ENCODE data around the gene CUL7.

The CUL7 gene

DNA sequence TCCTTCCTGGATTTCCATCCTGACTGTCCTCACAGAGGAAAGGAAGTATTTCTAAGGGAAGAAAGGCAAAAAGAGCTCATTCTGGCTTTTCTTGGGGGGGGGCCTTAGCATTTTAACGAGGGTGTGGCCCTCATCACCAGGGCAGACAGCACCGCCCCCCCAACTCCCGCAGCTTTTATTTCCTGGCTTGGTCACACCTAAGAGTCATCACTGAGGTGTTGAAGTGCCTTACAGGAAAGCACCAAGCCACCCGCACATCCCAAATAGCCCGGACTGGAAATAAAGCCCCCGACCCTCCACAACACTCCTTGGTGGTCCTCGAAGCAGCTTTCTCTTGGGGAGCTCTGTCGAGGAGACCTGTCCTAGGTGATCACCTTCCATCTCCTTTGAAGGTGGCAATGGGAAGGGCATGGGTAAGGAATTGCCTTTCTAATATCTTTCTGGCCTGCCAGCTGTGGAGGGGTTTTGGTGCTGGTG, 23.7 kb upstream of the CUL7 start:
- no peak for DNase-seq (ENCODE audit: low read depth in 3 of 3)

DNA sequence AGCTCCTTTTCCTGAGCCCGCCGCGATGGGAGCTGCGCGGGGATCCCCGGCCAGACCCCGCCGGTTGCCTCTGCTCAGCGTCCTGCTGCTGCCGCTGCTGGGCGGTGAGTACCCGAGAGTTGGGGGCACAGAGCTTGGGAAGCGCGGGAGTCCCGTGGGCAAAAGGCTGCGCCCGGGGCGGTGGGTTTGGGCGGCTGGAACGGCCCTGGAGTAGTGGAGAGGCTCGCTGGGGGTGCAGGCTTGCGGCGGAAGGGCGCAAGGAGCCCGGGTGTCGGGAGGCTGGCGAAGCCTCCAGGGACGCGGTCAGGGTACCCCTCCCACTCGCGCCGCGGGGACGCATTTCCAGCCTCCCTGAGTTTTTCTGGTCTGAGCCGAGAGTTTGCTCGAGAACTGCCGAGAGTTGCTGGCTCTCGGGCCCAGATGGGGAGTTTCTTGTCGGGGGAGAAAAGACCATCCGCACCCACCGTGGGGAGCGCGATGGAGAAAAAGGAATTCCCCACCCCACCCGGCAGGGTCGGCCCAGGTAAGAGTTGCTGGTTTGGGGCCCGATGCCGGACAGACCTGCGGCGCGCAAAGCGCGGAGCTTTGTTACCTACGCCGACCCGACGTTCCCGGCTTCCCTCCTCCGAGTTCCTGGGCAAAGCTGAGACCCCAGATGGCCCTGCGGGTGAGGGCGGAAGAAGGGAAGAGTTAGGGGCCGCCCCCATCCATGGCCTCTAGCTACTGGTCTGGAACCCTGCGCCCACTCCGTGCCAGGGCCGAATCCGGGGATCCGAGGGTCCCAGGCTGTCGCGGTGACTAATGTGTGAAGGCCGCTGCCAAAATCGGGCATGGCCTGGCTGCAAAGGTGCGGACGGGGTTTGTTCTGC, 23.0 kb upstream of the CUL7 start:
- DNase-seq (ENCODE audit: low read depth in 3 of 3) = no peak

DNA sequence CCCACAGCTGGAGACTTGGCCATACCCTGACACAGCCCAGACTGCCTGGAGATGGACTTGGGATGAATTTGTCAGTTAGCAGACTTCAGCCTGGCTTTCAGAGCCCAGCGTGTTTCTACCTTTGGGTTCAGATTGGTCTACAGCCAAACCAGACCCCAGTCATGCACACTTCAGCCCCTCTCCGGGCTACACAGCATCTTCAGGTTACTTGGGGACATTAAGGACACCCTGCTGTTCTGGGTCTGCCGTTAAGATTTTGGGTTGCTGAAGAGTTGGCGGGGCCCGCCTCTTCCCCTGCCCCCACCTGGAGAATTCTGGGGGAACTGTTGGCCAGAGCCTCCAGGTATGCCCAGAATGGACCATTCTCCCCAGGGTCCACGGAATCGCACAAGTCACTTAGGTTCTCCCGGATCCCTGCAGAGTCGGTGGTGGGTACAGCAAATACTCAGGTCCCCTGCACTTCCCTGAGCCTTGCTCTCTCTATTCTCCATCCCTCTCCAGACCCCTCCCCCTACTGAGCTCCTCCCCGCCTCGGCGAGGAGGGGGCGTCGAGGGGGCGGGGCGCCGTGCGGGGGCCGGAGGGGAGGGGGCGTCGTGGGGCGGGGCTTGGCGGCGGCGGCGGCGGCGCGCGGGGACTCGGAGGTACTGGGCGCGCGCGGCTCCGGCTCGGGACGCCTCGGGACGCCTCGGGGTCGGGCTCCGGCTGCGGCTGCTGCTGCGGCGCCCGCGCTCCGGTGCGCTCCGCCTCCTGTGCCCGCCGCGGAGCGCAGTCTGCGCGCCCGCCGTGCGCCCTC, 22.2 kb upstream of the CUL7 start, which contains the start of gene PTK7:
PTK7 (plus strand) TSS at position 645 of the 794 bp plus-strand sequence. CDS start 175 bp downstream, outside the sequence.
- peak in 1 of 3 donors; percentile 36 for DNase-seq (ENCODE audit: low read depth in 3 of 3)

DNA sequence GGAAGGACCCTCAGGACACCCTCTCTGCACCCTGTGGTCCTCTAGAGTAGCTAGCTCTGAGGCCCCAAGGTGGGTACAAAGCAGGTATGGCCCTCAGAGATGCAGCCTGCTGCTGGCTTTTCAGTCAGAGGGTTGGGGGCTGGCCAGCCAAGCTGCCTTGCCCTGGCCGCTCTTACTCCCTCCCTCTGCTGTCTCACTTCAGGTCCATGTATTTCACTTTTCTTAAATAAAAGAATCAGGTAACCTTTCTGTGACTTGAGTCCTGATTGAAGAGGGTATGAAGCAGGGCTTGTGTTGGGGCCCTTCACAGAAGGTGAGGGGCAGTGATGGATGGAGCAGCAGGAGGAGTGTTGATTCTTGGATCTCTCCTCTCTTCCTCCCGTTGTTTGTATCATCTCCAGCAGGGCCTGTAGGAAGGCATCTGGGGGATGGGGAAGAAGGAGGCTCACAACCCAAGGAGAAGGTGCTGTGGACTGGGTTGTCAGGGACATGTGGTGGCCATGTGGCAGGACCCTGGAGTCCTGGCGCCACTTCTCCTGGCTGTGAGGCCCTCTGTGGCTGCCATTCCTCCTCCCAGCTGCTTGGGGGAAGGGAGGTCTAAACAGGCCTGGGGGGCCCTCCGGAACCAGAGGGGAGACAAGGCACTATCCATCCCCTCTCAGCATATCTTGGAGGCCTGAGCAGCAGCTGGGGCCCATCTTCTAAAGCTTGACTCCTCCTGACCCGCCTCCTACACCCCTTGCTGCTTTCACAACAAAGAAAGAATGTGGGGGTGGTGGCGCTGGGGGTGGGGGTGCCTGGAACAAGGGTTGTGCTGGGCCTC, 21.4 kb upstream of the CUL7 start:
- no peak for DNase-seq (ENCODE audit: low read depth in 3 of 3)

DNA sequence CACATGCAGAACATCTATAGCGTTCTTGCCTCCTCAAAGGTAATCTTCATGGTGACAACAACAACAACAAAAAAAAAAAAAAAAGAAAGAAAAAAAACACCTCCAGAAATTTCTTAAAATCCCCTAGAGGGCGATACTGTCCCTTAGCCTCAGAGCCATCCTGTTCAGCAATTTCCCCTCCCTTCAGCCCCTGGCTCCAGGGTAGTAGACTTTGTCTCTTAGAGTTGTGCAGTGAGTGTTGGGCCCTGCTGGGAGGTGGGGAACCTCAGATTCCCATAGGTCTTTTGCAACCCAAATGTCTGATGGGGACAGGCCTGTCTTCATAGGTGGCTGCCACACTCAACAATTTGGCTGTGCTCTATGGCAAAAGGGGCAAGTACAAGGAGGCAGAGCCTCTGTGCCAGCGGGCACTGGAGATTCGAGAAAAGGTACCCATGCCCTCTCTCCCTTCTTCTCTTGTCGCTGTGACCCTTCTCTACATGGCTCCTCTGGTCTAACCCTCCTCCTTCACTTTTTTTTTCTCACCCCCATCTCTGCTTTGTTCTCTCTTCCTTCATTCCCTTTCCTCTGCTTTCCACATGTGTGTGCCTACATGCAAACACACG, 16.5 kb upstream of the CUL7 start:
- no peak for DNase-seq (ENCODE audit: low read depth in 3 of 3)

DNA sequence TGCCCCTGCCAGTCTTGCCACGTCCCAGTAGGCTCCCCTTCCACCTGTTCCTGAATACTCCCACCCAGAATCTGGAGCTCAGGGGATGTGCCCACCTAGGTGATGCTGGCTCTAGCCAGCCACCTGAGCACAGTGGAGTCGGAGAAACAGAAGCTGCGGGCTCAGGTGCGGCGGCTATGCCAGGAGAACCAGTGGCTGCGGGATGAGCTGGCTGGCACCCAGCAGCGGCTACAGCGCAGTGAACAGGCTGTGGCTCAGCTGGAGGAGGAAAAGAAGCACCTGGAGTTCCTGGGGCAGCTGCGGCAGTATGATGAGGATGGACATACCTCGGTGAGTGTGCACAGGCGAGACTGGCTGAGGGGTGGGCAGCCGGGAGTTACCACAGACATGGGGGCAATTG, 9.2 kb upstream of the CUL7 start:
- DNase-seq (ENCODE audit: low read depth in 3 of 3) = no peak

DNA sequence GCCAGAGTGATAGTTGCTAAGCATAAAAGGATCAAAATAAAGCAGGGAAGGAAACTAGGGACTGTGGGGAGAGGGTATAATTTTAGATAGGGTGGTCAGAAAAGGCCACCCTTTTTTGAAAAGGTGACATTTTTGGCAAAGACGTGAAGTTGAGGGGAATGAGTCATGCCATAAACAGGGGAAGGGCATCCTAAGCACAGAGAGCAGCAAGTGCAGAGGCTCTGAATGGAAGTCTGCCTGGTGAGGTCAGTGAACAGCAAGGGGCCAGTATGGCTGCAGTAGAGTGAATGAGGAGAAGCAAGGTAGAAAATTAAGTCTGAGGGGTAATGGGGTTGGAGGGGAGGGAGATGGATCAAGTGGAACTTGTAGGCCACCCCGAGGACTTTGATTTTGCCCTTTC, 8.2 kb upstream of the CUL7 start:
- no peak for DNase-seq (ENCODE audit: low read depth in 3 of 3)

DNA sequence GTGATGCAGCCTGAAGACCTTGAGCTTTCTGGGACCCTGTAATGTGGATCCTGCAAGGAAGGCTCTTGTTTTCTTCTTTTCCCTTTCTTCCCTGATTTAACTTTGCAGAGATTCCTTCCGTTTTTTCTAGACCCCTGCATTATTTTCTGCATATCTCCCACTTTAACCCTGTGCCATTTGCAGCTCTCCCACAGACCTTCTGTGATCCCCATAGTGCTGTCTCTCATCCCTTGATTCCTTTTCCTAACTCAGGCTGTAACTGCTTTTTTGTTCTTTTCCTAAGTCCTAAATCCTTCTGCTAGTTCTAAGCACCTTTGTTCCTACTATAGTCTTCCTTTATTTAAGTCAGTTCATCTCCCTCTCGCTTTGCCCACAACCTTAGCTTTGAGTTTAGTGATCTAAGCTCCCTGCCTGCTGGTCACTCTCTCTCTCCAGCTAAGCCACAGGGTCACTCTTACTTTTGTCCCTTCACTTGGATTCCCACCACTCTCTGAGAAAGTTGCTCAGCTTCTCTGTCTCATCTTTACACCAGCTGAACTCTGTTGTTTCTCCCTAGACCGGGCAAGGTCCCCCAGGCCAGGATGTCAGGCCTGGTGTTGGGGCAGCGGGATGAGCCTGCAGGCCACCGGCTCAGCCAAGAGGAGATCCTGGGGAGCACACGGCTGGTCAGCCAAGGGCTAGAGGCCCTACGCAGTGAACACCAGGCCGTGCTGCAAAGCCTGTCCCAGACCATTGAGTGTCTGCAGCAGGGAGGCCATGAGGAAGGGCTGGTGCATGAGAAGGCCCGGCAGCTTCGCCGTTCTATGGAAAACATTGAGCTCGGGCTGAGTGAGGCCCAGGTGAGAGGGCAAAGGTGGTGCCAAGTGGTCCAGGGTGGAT, 7.3 kb upstream of the CUL7 start:
- no peak for DNase-seq (ENCODE audit: low read depth in 3 of 3)

DNA sequence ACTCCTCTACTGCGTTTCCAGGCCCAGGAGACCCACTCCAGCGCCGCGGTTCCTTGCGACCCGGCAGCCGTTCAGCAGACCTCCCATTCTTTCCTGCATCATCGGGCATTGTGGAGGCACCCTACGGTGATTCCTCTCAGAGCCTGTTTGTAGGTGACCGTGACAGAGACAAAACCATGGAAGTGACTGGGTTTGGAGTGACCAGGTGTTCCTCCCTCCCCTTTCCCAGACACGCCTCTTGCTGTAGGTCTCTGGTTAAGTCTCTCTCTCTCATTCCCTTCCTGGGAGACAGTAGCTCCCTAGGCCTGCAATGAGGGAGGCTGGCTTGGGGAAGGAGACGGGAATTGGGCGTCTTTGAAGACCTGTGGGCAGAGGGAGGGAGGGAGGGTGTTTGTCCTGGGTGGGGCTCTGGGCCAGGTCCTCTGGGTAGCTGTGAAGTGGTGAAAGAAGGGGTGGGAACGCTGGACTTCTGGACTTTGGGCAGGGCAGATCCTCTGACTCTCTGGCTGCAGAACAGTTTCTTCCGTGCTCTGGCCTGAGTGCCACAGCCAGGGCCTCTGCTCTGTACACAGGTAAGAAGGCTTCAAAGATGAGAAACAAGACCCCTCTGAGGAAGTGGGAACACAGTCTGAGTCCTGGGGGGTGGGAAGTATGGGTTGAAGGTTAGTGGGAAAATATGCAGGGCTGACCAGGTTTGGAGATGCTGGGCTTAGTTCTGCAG, 6.5 kb upstream of the CUL7 start:
- DNase-seq (ENCODE audit: low read depth in 3 of 3) = no peak

DNA sequence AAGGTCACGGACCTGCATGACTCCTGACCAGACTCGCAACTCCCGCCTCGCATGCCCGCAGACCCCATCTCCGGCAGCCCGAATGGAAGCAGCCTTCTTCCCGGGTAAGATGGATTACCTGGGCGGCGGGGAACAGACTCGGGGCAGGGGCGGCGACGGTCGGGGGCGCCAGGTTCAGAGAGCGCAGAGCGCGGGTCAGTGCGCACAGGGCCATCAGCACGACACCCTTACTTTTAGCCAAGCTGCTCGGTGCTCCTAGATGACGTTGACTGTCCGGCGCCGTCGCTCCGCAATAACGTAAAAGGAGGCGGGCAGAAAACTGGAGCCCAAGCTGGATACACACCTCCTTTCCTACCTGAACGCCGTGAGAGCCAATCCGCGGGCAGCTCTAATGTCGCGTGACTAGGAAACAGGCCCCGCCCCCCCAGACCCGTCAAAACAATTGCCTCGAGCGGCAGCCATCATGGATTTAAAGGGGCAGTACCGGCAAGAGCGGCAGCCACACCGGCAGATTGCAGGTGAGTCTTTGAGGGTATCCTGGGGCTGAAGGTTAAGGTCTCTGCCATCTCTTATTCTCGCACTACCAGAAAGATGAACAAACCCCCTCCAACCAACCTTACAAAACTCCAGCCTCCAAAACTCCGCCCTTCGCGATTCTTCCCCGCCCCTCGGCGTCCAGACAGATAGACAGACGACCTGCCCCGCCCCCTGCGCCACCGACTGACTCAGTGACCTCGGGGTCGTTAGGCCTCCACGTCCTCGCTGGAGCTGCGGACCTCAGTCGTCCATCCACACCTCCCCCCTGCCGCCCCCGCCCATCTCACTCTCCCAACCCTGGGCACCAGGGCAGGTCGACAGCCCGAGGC, 5.8 kb upstream of the CUL7 start, which contains the start of the genes KLC4 and MRPL2:
KLC4 (plus strand) TSS at position 464 of the 866 bp plus-strand sequence. CDS start 1,705 bp downstream, outside the sequence.
MRPL2 (minus strand) TSS at position 267 of the 866 bp plus-strand sequence; CDS start at position 214, 53 bp downstream.
- DNase-seq (ENCODE audit: low read depth in 3 of 3) = peak; percentile 96

DNA sequence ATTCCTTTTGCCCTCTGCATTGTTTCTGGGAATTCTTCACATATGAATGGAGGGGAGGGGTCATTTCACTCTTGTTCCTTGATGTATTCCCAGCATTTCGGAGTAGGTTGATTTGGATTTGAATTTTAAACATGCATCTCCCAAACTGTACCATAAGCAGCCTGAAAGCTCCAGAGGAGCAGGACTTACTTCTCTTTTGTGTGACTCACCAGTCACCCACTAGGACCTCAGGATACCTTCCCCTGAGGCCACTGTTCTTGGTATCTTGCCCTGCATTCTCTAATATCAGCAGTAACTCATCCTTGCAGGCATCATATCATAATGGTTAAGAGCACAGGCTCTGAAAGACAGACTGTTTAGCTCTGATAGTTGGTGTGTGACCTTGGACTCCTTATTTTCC, 4.9 kb upstream of the CUL7 start:
- no peak for DNase-seq (ENCODE audit: low read depth in 3 of 3)

DNA sequence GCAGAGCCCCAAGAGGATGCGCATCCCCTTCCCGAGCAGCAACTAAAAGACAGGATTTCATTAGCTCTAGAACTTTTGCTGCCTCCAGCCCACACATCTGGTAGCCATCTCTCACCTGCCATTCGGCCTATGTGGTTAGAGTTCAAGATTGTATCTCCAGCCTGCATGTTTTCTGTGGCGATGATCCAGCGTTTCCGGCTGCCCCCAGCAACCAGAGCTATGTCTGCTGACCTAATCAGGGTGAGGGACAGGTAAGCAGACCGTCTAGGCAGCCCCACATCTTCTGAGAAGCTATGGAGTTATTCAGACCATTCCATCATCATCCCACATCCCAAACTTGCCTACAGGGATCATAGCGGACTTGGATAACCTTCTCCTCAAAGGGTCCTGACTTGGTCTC, 2.3 kb upstream of the CUL7 start:
- no peak for DNase-seq (ENCODE audit: low read depth in 3 of 3)

DNA sequence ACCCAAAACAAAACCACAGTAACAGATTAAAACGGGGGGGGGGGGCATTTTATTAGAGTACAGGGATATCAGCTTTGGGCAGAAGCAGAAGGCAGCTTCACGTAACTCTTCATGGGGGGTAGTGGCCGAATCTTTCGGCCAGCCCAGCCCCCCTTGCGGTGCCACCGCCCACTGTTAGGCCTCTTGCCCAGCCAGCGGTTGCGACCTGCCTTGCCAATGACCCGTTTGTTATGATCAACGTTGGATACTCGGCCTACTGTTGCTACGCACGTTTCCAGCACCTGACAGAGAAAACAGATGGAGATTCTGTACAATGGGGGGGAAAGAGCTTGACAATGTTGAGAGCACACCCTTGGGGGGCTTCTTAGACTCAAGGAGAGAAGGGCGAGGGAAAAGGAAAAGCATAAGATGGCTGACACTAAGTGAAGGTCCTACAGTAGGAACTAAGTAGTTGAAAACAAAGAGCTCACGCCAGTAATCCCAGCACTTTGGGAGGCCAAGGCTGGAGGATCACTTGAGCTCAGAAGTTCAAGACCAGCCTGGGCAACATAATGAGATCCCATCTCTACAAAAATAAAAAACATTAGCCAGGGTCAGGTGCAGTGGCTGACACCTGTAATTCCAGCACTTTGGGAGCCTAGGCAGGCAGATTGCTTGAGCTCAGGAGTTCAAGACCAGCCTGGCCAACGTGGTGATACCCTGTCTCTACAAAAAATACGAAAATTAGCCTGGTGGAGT, 724 bp upstream of the CUL7 start:
- DNase-seq (ENCODE audit: low read depth in 3 of 3) = no peak

DNA sequence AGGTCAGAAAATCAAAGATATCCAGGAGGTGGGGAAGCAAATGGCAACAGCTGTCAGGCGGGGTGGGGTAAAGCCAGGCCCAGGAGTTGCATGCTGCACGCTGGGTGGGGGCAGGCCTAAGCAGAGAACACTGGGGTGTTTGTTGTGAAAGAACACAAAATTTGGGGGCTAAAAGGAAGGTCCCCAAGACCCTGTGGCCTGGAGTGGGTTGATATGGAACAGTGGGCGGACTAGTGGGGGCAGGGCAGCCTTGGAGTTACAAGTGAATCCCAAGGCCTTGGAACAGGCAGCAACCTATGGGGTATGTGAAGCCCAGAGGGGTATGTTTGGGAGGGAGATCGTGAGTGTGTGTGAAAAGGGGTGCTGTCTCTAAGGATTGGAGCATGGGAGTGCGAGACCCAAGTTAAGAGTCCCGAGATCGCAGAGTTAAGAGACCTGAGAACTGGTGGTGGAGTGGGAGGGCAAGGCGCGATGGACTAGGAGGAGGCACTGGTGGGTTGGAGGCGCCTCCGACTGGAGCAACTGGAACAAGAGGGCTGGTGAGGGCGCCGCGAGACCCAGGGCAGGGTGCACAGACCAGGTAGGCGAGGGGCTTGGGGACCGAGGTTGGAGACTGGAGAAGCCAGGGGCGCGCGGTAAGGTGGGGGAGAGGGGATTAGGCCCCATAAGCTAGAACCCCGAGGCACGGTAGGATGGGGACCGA, 658 bp downstream of the CUL7 start:
- DNase-seq (ENCODE audit: low read depth in 3 of 3) = no peak

DNA sequence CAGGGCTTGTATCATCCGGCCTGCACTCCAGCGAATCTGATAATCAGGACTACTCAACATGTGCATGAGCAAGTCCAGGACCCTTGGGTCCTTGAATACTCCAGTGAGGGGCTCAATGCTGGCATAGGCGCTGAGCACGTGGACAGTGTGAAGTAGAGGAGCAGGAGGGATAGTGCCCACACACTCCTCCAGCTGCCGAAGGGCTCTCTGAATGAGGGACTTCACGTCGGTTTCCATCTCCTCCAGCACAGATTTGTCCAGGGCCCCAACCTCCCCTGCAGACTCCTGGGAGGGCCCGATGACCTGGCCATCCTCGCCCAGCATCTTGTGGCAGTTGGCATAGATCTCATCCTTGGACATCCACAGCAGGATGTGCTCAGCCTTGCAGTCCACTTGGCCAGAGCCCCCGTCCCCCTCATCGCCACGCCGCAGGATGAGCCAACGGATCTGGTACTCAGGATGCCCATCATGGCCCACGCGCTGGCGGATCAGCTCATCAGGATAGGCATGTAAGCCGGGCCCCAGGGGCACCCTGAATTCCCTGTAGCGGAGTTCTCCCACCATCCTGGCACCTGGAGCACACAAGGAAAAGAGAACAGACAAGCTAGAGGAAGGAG, 1.3 kb downstream of the CUL7 start:
- no peak for DNase-seq (ENCODE audit: low read depth in 3 of 3)

DNA sequence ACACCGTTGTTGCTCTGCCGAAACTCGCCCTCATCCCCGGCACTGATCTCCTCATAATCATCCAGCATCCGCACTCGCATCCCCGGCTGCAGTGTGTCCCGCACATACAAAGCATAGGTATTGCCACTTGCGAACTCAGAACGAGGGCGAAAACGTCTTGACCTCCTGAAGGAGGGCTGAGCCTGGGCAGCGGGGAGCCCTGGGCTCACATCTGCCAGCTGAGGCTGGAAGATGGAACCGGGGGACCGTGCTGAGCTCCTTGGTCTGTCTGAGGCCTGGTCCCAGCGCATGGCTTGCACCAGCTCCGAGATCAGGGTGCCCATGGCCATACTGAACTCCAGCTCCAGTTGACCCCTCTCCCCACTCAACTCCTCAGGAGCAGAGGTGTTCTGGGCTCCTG, 2.7 kb downstream of the CUL7 start:
- DNase-seq (ENCODE audit: low read depth in 3 of 3) = no peak

DNA sequence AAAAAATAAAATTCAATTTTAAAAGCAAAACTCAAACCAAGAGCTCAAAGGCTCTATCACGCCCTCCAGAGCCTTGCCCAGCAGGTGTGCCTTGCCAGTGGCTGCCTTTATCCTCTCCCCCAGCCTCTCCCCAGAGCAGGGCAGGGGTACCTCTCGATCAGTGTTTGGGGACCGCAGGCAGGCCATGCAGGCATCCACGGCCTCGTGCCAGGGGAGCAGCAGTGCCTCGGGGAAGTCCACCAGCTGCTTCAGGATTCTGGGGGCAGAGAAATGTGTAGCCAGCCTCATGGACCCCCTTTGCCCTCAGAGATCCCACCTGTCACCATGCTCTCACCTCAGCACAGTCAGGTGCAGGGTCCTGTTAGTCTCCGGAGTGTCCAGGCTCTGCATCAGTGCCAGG, 5.7 kb downstream of the CUL7 start:
- no peak for DNase-seq (ENCODE audit: low read depth in 3 of 3)
